T-cell (primary cell): Measurements from ENCODE around the gene SHF. TPM values are rescaled to one million over a fixed set of nuclear protein-coding genes. Genes with fewer than 3 reads are reported as not detected.
A peak's percentile ranks its signal among the peaks of the same experiment; 100 is the strongest.

Source experiments
- ATAC-seq, 4 experiments: fragments of 200-7000 bp in 3 of 4; fragments of 150-1000 bp in 1 of 4; cut with Tn5 transposase; replicated peaks in 1 of 4; 1 replicate in 3 of 4; 2 replicates in 1 of 4; pipeline ENCODE4 v1.10.0; 2021; ENCODE audit warnings: moderate library complexity in 3 of 4, mild to moderate bottlenecking in 2 of 4, moderate number of reproducible peaks in 1 of 4
- CTCF ChIA-PET, 2 donors: fragments of 300-600 bp; sonication (Branson Sonifier 250); formaldehyde crosslinking; loops; one replicate each; lab custom pipeline; 2022; ENCODE audit warnings: antibody characterized with exemption in 2 of 2; lab: Charles Lee
- POLR2A ChIA-PET, 2 donors: fragments of 300-600 bp; sonication (Branson Sonifier 250); formaldehyde crosslinking; loops; one replicate each; lab custom pipeline; 2022; ENCODE audit warnings: antibody characterized with exemption in 2 of 2; lab: Charles Lee
- DNase-seq, 35 experiments: peaks; one replicate each; pipeline versions ENCODE4 v3.0.0 to v3.0.0-alpha.2; 2013 to 2023
- H3K27ac ChIP-seq: one replicate; pipeline ENCODE4 v1.5.1; 2013; ENCODE audit warnings: low read length
- H3K27me3 ChIP-seq, 2 experiments: replicated peaks in 1 of 2; 1 replicate in 1 of 2; 2 replicates in 1 of 2; pipeline versions ENCODE4 v1.6.1 to v1.7.0; 2013; ENCODE audit warnings: low read length in 1 of 2, mixed read lengths in 1 of 2; ENCODE audit not compliant: control insufficient read depth in 2 of 2, insufficient read depth in 2 of 2; ENCODE audit errors: extremely low read depth in 1 of 2
- H3K36me3 ChIP-seq, 2 donors: 1 replicate in 1 of 2; 2 replicates in 1 of 2; pipeline versions ENCODE4 v1.6.1 to v1.7.0; 2013; ENCODE audit warnings: low read length in 1 of 2; ENCODE audit not compliant: control insufficient read depth in 2 of 2, insufficient read depth in 1 of 2; ENCODE audit errors: extremely low read depth in 1 of 2
- H3K4me1 ChIP-seq, 2 experiments: 1 replicate in 1 of 2; 2 replicates in 1 of 2; pipeline versions ENCODE4 v1.6.1 to v1.7.0; 2013; ENCODE audit warnings: low read length in 2 of 2, mixed read lengths in 1 of 2; ENCODE audit not compliant: insufficient read depth in 2 of 2, control insufficient read depth in 1 of 2; ENCODE audit errors: extremely low read depth in 1 of 2
- H3K4me3 ChIP-seq, 2 donors: 1 replicate in 1 of 2; 2 replicates in 1 of 2; pipeline versions ENCODE4 v1.5.1 to v1.7.0; 2013; ENCODE audit warnings: mild to moderate bottlenecking in 2 of 2, low read length in 1 of 2, moderate library complexity in 1 of 2; ENCODE audit not compliant: control insufficient read depth in 1 of 2; ENCODE audit errors: extremely low read depth in 1 of 2
- H3K9me3 ChIP-seq: 2 replicates; pipeline ENCODE4 v1.7.0; 2013
- H3K27ac Mint-ChIP-seq, 2 donors: one replicate each; pipeline ENCODE4 v1.8.0; 2020 to 2021; ENCODE audit warnings: mild to moderate bottlenecking in 2 of 2, mixed read lengths in 2 of 2
- H3K27me3 Mint-ChIP-seq, 2 donors: one replicate each; pipeline ENCODE4 v1.8.0; 2021 to 2022; ENCODE audit warnings: mixed read lengths in 2 of 2
- H3K36me3 Mint-ChIP-seq: one replicate; pipeline ENCODE4 v1.8.0; 2021; ENCODE audit warnings: mixed read lengths
- H3K4me1 Mint-ChIP-seq, 3 donors: one replicate each; pipeline ENCODE4 v1.8.0; 2020 to 2022; ENCODE audit warnings: mixed read lengths in 3 of 3, mild to moderate bottlenecking in 1 of 3
- H3K4me3 Mint-ChIP-seq, 3 donors: one replicate each; pipeline ENCODE4 v1.8.0; 2020 to 2022; ENCODE audit warnings: mild to moderate bottlenecking in 3 of 3, mixed read lengths in 3 of 3, moderate library complexity in 3 of 3
- H3K9me3 Mint-ChIP-seq, 3 donors: one replicate each; pipeline ENCODE4 v1.8.0; 2020 to 2022; ENCODE audit warnings: mixed read lengths in 3 of 3
- WGBS: methylation state at CpG from one replicate; pipeline ENCODE4 v1.1.5; 2013; ENCODE audit warnings: missing lambda C conversion rate; ENCODE audit not compliant: insufficient coverage; 5-methylcytosine and 5-hydroxymethylcytosine counted together
- total RNA-seq, 35 experiments: library from RNA in 6 of 35; stranded (reverse) in 6 of 35; fragments of 120-200 nt in 1 of 35; gene quantifications; one replicate each; pipeline versions ENCODE4 v1.2.1 to v1.2.4 and lab custom pipeline; 2013 to 2026

Gene SHF
- total RNA-seq, 5 donors from 2014 or later (not counting 1 experiment from before 2014, with no cell fraction given), result 5.1 to 6.5 (median 5.6) TPM

GRCh38 chr15:45130291-45131000, 57.3 kb downstream of the SHF start:
- H3K27me3 ChIP-seq, result peaks cover 19 to 62% of the 10 kb centered on the region in 2 experiments
- POLR2A ChIA-PET, result interaction anchor here in 1 of 2 donors (0.6 to 0.7 kb wide), 2 partner anchors 277 to 380 kb away, joined by 3 to 7 read pairs; no protein-coding TSS in a partner anchor

GRCh38 chr15:45129651-45130129, 58.1 kb downstream of the SHF start, which contains the start of the genes DUOX1 and DUOXA1:
TSS of gene DUOX1 (plus strand) at chr15:45129994. CDS start at chr15:45131967, 1,973 bp downstream.
TSS of gene DUOXA1 (minus strand) at chr15:45129879. CDS start at chr15:45123014, 6,865 bp downstream.
- no peak within 1 kb of the TSS for H3K27ac ChIP-seq
- peaks cover 17 to 55% of the 10 kb centered on the region in 2 experiments for H3K27me3 ChIP-seq
- DNase-seq (peak in 10 of 35 experiments; percentile 14 to 41 (median 26)), ATAC-seq (peak; percentile 73 to 77 (median 74))
- H3K4me3 ChIP-seq, result peak within 1 kb of the TSS in 1 of 2 donors; percentile 8
- Mint-ChIP-seq H3K4me3 (peak within 1 kb of the TSS; percentile 32 to 49 (median 48)), H3K27ac (no peak within 1 kb of the TSS), H3K9me3 (no peaks in the 10 kb centered on the region), H3K27me3 (peaks cover 66 to 80% of the 10 kb centered on the region in 2 donors), H3K36me3 (no peaks in the 10 kb centered on the region), H3K4me1 (peaks cover 8 to 16% (median 10%) of the 10 kb centered on the region in 3 donors)
- ChIA-PET CTCF (interaction anchor here in 1 of 2 donors (1.6 kb wide), 1 partner anchor 12 kb away, joined by 9 read pairs; no protein-coding TSS in a partner anchor), POLR2A (interaction anchor here in 1 of 2 donors (0.7 kb wide), 1 partner anchor 380 kb away, joined by 7 read pairs; no protein-coding TSS in a partner anchor)
- peaks cover 0 to 17% of the 10 kb centered on the region in 2 experiments for H3K4me1 ChIP-seq
- no peaks in the 10 kb centered on the region for H3K36me3 ChIP-seq
- no peaks in the 10 kb centered on the region for H3K9me3 ChIP-seq
- 11% methylated on average over 34 of the region's 46 CpGs for WGBS

More at GRCh38 chr15:45130291-45131000, 57.3 kb downstream of the SHF start:
- WGBS, result 100% methylated on average over 2 of the region's 7 CpGs
- Mint-ChIP-seq H3K36me3 (no peaks in the 10 kb centered on the region), H3K9me3 (no peaks in the 10 kb centered on the region), H3K4me3 (peak overlapping the region; percentile 18 to 49 (median 48)), H3K27ac (no peak overlapping the region), H3K27me3 (peaks cover 61 to 76% of the 10 kb centered on the region in 2 donors), H3K4me1 (peaks cover 11 to 20% (median 14%) of the 10 kb centered on the region in 3 donors)
- H3K4me1 ChIP-seq, result peaks cover 0 to 24% of the 10 kb centered on the region in 2 experiments
- no peaks in the 10 kb centered on the region for H3K36me3 ChIP-seq
- DNase-seq (no peak), ATAC-seq (no peak)
- CTCF ChIA-PET, result interaction anchor here (0.8 to 1.6 kb wide), 2 partner anchors 12 kb away, joined by 4 to 9 read pairs; no protein-coding TSS in a partner anchor
- no peaks in the 10 kb centered on the region for H3K9me3 ChIP-seq
- no peak overlapping the region for H3K27ac ChIP-seq
- H3K4me3 ChIP-seq, result no peak overlapping the region

GRCh38 chr15:45128971-45129639, 58.7 kb downstream of the SHF start:
- Histone ChIP-seq H3K4me1 (peaks cover 0 to 14% of the 10 kb centered on the region in 2 experiments), H3K4me3 (peak overlapping the region in 1 of 2 donors; percentile 8), H3K27ac (no peak overlapping the region), H3K9me3 (no peaks in the 10 kb centered on the region), H3K36me3 (no peaks in the 10 kb centered on the region), H3K27me3 (peaks cover 14 to 49% of the 10 kb centered on the region in 2 experiments)
- ChIA-PET POLR2A (no interaction called here), CTCF (no interaction called here)
- no peaks in the 10 kb centered on the region for H3K36me3 Mint-ChIP-seq
- WGBS, result 9% methylated on average over 23 of the region's 47 CpGs
- DNase-seq (no peak), ATAC-seq (peak in 1 of 4 experiments; percentile 21)
- H3K9me3 Mint-ChIP-seq, result no peaks in the 10 kb centered on the region
- peaks cover 2 to 11% (median 8%) of the 10 kb centered on the region in 3 donors for H3K4me1 Mint-ChIP-seq
- peaks cover 60 to 76% of the 10 kb centered on the region in 2 donors for H3K27me3 Mint-ChIP-seq
- H3K4me3 Mint-ChIP-seq, result peak overlapping the region; percentile 32 to 49 (median 36)
- H3K27ac Mint-ChIP-seq, result no peak overlapping the region

GRCh38 chr15:45126535-45127158, 61.1 kb downstream of the SHF start:
- ChIA-PET CTCF (interaction anchor here (0.5 to 2.1 kb wide), 16 partner anchors 8 to 548 kb away, joined by 3 to 19 read pairs (median 4); partner anchors contain the start of gene SHF (in 1 of the 2)), POLR2A (no interaction called here)
- Histone ChIP-seq H3K4me1 (peaks cover 0 to 14% of the 10 kb centered on the region in 2 experiments), H3K27me3 (peaks cover 10 to 44% of the 10 kb centered on the region in 2 experiments), H3K9me3 (no peaks in the 10 kb centered on the region), H3K4me3 (no peak overlapping the region), H3K36me3 (no peaks in the 10 kb centered on the region), H3K27ac (no peak overlapping the region)
- H3K36me3 Mint-ChIP-seq, result no peaks in the 10 kb centered on the region
- H3K27me3 Mint-ChIP-seq, result peaks cover 43 to 68% of the 10 kb centered on the region in 2 donors
- no peak overlapping the region for H3K4me3 Mint-ChIP-seq
- no CpG with 5 or more reads among the region's 2 CpGs for WGBS
- peaks cover 0 to 11% (median 8%) of the 10 kb centered on the region in 3 donors for H3K4me1 Mint-ChIP-seq
- ATAC-seq (peak; percentile 38 to 79 (median 58)), DNase-seq (peak in 19 of 35 experiments; percentile 23 to 69 (median 41))
- H3K27ac Mint-ChIP-seq, result no peak overlapping the region
- H3K9me3 Mint-ChIP-seq, result no peaks in the 10 kb centered on the region

- Histone ChIP-seq H3K36me3 (no peaks in the 10 kb centered on the region), H3K9me3 (no peaks in the 10 kb centered on the region), H3K27me3 (peaks cover 7 to 44% of the 10 kb centered on the region in 2 experiments), H3K4me3 (no peak overlapping the region), H3K27ac (no peak overlapping the region), H3K4me1 (no peaks in the 10 kb centered on the region)
- DNase-seq, result no peak
- Mint-ChIP-seq H3K27ac (no peak overlapping the region), H3K9me3 (no peaks in the 10 kb centered on the region), H3K36me3 (no peaks in the 10 kb centered on the region), H3K4me3 (no peak overlapping the region), H3K4me1 (peaks cover 0 to 1% (median under 1%) of the 10 kb centered on the region in 3 donors), H3K27me3 (peaks cover 45 to 65% of the 10 kb centered on the region in 2 donors)
- ChIA-PET POLR2A (no interaction called here), CTCF (interaction anchor here (0.6 to 1.2 kb wide), 2 partner anchors 27 to 384 kb away, joined by 3 to 4 read pairs; no protein-coding TSS in a partner anchor)
- ATAC-seq, result no peak
These were observed 64.4 kb downstream of the SHF start for GRCh38 chr15:45123397-45123796.
